ENCODE data around the gene ACSM5.

ACSM5 gene

DNA sequence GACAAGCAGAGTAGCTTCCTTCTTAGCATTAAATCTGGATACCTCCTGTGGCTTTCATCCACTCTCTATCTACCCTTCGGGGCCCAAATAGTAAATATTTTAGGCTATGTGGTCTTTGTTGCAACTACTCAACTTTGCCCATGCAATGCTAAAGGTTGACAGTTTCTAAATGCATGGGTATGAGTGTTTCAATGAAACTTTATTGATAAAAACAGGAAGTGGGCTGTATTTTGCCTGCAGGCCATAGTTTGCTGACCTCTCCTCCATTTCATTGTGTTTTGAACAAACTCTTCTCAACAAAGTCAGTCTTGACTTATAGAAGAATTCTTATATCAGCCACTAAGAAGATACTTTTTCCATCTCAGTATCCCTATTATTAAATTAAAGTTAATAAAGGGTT is 76.1 kb downstream of the ACSM5 start:
- peaks cover 2% of the 10 kb centered on the region; the same call in 1 of the 2 replicates for H3K27me3 ChIP-seq (ENCODE audit: control insufficient read depth, insufficient read depth, low read length)
- H3K4me3 ChIP-seq (ENCODE audit: low read depth, low read length): no peak overlapping the region
- no peaks in the 10 kb centered on the region for H3K4me1 ChIP-seq (ENCODE audit: control insufficient read depth, insufficient read depth, low read length)
- no peaks in the 10 kb centered on the region for H3K36me3 ChIP-seq (ENCODE audit: control insufficient read depth, insufficient read depth, low read length)
- no peak overlapping the region for H3K27ac ChIP-seq (ENCODE audit: low read depth, low read length)
- H3K9me3 ChIP-seq (ENCODE audit: control insufficient read depth, insufficient read depth, low read depth, low read length): no peaks in the 10 kb centered on the region
- H3K9ac ChIP-seq (ENCODE audit: low read length): no peak overlapping the region
